ENCODE measurements around the gene ASNSD1.
"Not testable (repeated sequence)": the region's sequence is repeated elsewhere in the genome, so short reads cannot be mapped to it uniquely, and the experiment has no call there.

Gene ASNSD1

GRCh38 chr2:189696223-189696622, 35.0 kb downstream of the ASNSD1 start:
- no peak for DNase-seq

- DNase-seq: no peak
Measured at GRCh38 chr2:189698020-189698887, 37.0 kb downstream of the ASNSD1 start.

- no peak for DNase-seq
Measured at GRCh38 chr2:189700681-189701080, 39.4 kb downstream of the ASNSD1 start.

- no peak for DNase-seq
Measured at GRCh38 chr2:189702071-189702470, 40.8 kb downstream of the ASNSD1 start.

GRCh38 chr2:189709501-189710221, 48.4 kb downstream of the ASNSD1 start:
- DNase-seq: no peak

- not testable (repeated sequence) for DNase-seq
Measured at GRCh38 chr2:189717593-189717992, 56.3 kb downstream of the ASNSD1 start.

GRCh38 chr2:189719571-189719970, 58.3 kb downstream of the ASNSD1 start:
- no peak for DNase-seq
